ENCODE results near the gene KRTAP10-1. TPM values are rescaled to one million over a fixed set of nuclear protein-coding genes. Genes with fewer than 3 reads are reported as not detected.
"Not testable (repeated sequence)": the region's sequence is repeated elsewhere in the genome, so short reads cannot be mapped to it uniquely, and the experiment has no call there.

Gene KRTAP10-1
- total RNA-seq, 1 experiment from 2014 or later, result not detected

- POLR2A ChIA-PET, result no interaction called here
- TF ChIP-seq ELF4 (CRISPR knock-in tag; IDR thresholded peaks at IDR 0.05; ENCODE audit: low read depth), result no peak
- TF ChIP-seq NFE2L1 (CRISPR knock-in tag; IDR thresholded peaks at IDR 0.05), result no peak
- TF ChIP-seq ZNF232 (CRISPR knock-in tag; IDR thresholded peaks at IDR 0.05), result no peak
- no peak for TF ChIP-seq SOX15 (CRISPR knock-in tag; IDR thresholded peaks at IDR 0.05)
- TF ChIP-seq ATF1 (CRISPR knock-in tag; IDR thresholded peaks at IDR 0.05), result no peak
- no peak for TF ChIP-seq AR (CRISPR knock-in tag; IDR thresholded peaks at IDR 0.05)
- no peak for TF ChIP-seq HMGXB4 (CRISPR knock-in tag; IDR thresholded peaks at IDR 0.05)
- no peak for TF ChIP-seq CREB1 (CRISPR knock-in tag; IDR thresholded peaks at IDR 0.05)
- TF ChIP-seq GABPB1 (CRISPR knock-in tag; IDR thresholded peaks at IDR 0.05), result no peak
- H3K36me3 Mint-ChIP-seq, result peaks cover 29% of the 10 kb centered on the region
- H3K9me3 Mint-ChIP-seq, result peaks cover 37% of the 10 kb centered on the region
- H3K27me3 Mint-ChIP-seq (ENCODE audit: low read depth), result peaks cover 6% of the 10 kb centered on the region
- CTCF ChIA-PET, result interaction anchor here (0.7 to 2.1 kb wide), 5 partner anchors 65 to 218 kb away, joined by 3 to 8 read pairs (median 5); no protein-coding TSS in a partner anchor
- no peak overlapping the region for H3K4me3 Mint-ChIP-seq
- peaks cover 16% of the 10 kb centered on the region for H3K4me1 Mint-ChIP-seq
- ATAC-seq (no peak), DNase-seq (ENCODE audit: low spot score) (no peak)
- H3K27ac Mint-ChIP-seq, result 0 out of 2 replicates have a peak overlapping the region, but pooled peaks have one; percentile 11
These were observed 35.5 kb upstream of the KRTAP10-1 start for GRCh38 chr21:44575307-44576024.

DNA sequence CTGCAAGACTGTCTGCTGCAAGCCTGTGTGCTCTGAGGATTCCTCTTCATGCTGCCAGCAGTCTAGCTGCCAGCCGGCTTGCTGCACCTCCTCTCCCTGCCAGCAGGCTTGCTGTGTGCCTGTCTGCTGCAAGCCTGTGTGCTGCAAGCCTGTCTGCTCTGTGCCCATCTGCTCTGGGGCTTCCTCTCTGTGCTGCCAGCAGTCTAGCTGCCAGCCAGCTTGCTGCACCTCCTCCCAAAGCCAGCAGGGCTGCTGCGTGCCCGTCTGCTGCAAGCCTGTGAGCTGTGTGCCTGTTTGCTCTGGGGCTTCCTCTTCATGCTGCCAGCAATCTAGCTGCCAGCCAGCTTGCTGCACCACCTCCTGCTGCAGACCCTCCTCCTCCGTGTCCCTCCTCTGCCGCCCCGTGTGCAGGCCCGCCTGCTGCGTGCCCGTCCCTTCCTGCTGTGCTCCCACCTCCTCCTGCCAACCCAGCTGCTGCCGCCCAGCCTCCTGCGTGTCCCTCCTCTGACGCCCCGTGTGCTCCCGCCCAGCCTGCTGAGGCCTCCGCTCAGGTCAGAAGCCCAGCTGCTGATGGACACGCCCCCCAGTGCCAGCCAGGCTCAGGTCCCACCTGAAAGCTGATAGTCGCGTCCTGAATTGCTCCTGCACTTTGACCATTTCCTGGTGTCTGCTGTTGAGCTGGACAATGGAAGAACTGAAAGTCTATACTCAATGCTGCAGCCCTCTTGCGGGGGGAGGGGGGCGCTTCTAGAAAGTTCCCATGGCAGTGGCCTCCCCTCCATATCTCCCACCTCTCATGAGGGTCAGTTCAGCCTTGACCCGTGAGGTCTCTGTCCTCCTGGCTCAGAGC lies 34.7 kb upstream of the KRTAP10-1 start:
- Mint-ChIP-seq H3K9me3 (peaks cover 41% of the 10 kb centered on the region), H3K27ac (no peak overlapping the region)
- CTCF ChIA-PET, result interaction anchor here (0.7 to 2.1 kb wide), 6 partner anchors 64 to 219 kb away, joined by 3 to 8 read pairs (median 4); no protein-coding TSS in a partner anchor

GRCh38 chr21:44573630-44574456 lies 33.8 kb upstream of the KRTAP10-1 start, which contains the start of gene KRTAP10-4:
Gene KRTAP10-4, plus strand, starts transcription at chr21:44573729. Its CDS starts 30 bp downstream, at chr21:44573759.
- DNase-seq (ENCODE audit: low spot score); POLR2A ChIA-PET; H3K4me3 Mint-ChIP-seq; H3K27ac Mint-ChIP-seq; H3K27me3 Mint-ChIP-seq (ENCODE audit: low read depth); ATAC-seq: not testable (repeated sequence)
- H3K36me3 Mint-ChIP-seq, result peaks cover 32% of the 10 kb centered on the region
- CTCF ChIA-PET, result interaction anchor here (1.0 to 2.1 kb wide), 5 partner anchors 63 to 220 kb away, joined by 3 to 8 read pairs (median 5); no protein-coding TSS in a partner anchor
- H3K4me1 Mint-ChIP-seq, result peaks cover 11% of the 10 kb centered on the region
- H3K9me3 Mint-ChIP-seq, result peaks cover 41% of the 10 kb centered on the region

More for the DNA sequence above, 34.7 kb upstream of the KRTAP10-1 start:
- Mint-ChIP-seq H3K4me1 (peaks cover 11% of the 10 kb centered on the region), H3K4me3 (no peak overlapping the region; the same call in 1 of the 2 replicates), H3K36me3 (peaks cover 32% of the 10 kb centered on the region), H3K27me3 (ENCODE audit: low read depth) (peaks cover 6% of the 10 kb centered on the region)
- DNase-seq (ENCODE audit: low spot score) (no peak), ATAC-seq (peak; percentile 60)
- POLR2A ChIA-PET, result no interaction called here
- TF ChIP-seq ZNF317 (CRISPR knock-in tag; IDR thresholded peaks at IDR 0.05; ENCODE audit: borderline replicate concordance, low read depth) (peak; percentile 82), ZNF671 (CRISPR knock-in tag; IDR thresholded peaks at IDR 0.05) (no peak)

Measured in WTC11 (cell line).